Body of pancreas (tissue), 4 donors: ENCODE data around the gene NPTX1. TPM values are rescaled to one million over a fixed set of nuclear protein-coding genes. Genes with fewer than 3 reads are reported as not detected.
A peak's percentile ranks its signal among the peaks of the same experiment; 100 is the strongest.

Source experiments
- ATAC-seq: fragments of 150-250 bp; one replicate; pipeline ENCODE4 v1.9.1; 2016
- DNase-seq, 4 donors: peaks; one replicate each; pipeline ENCODE4 v3.0.0-alpha.2; 2019
- H3K27ac ChIP-seq, 4 donors: fragments of 200-600 bp; sonication (generic); 1 replicate in 3 of 4; 2 replicates in 1 of 4; pipeline versions ENCODE4 v1.5.1 to v1.6.1; 2016 to 2019; ENCODE audit warnings: mild to moderate bottlenecking in 1 of 4, mixed read lengths in 1 of 4, moderate library complexity in 1 of 4
- H3K27me3 ChIP-seq, 2 donors: fragments of 200-600 bp; sonication (generic); one replicate each; pipeline ENCODE4 v1.6.0; 2016; ENCODE audit warnings: mild to moderate bottlenecking in 1 of 2
- H3K36me3 ChIP-seq, 2 donors: fragments of 200-600 bp; sonication (generic); replicated peaks in 1 of 2; 2 replicates each; pipeline ENCODE4 v1.5.1; 2016; ENCODE audit warnings: low read depth in 2 of 2; ENCODE audit not compliant: insufficient read depth in 1 of 2
- H3K4me1 ChIP-seq: fragments of 200-600 bp; sonication (generic); one replicate; pipeline ENCODE4 v1.6.0; 2016
- H3K4me3 ChIP-seq, 2 donors: fragments of 200-600 bp; sonication (generic); 1 replicate in 1 of 2; 2 replicates in 1 of 2; pipeline ENCODE4 v1.5.1; 2016 to 2019
- H3K9me3 ChIP-seq, 3 donors: fragments of 200-600 bp; sonication (generic); 1 replicate in 2 of 3; 2 replicates in 1 of 3; pipeline ENCODE4 v1.5.1; 2016
- CTCF ChIP-seq, 7 experiments: fragments of 450-650 bp in 4 of 7; fragments of 200-600 bp in 3 of 7; sonication (generic) in 3 of 7; IDR thresholded peaks; one replicate each; pipeline ENCODE4 v1.5.1; 2016 to 2019; ENCODE audit warnings: antibody characterized with exemption in 7 of 7
- POLR2A ChIP-seq, 3 donors: fragments of 450-650 bp; IDR thresholded peaks; one replicate each; pipeline ENCODE4 v1.6.1; 2016; ENCODE audit warnings: antibody characterized with exemption in 3 of 3, mild to moderate bottlenecking in 2 of 3
- WGBS, 2 donors: methylation state at CpG; one replicate each; pipeline ENCODE4 v1.1.5; 2017; 5-methylcytosine and 5-hydroxymethylcytosine counted together
- intact Hi-C: fragments of 100-400 bp; cut with DNase I; formaldehyde crosslinking; loops from one replicate; pipeline ENCODE4 v1.15.1; 2023
- total RNA-seq, 2 donors: library from RNA; depleted of rRNA; stranded (reverse); fragments of >200 nt; gene quantifications; one replicate each; pipeline ENCODE4 v1.1.0, GENCODE V29; 2016

NPTX1 gene
- total RNA-seq, 2 donors from 2014 or later: 0.26 TPM; not detected in 1

GRCh38 chr17:80478487-80479245 lies 2.3 kb upstream of the NPTX1 start:
- no peak for DNase-seq
- Histone ChIP-seq H3K9me3 (no peaks in the 10 kb centered on the region), H3K4me3 (no peak overlapping the region), H3K27me3 (peaks cover 0 to 52% of the 10 kb centered on the region in 2 donors), H3K27ac (no peak overlapping the region), H3K36me3 (no peaks in the 10 kb centered on the region), H3K4me1 (peaks cover 43% of the 10 kb centered on the region)
- 14 to 20% methylated on average over 18 to 36 of the region's 51 CpGs for WGBS, 2 donors
- intact Hi-C loops: no loop called here
- ATAC-seq: no peak
- TF ChIP-seq POLR2A (IDR thresholded peaks at IDR 0.05): no peak
- TF ChIP-seq CTCF (IDR thresholded peaks at IDR 0.05): no peak

GRCh38 chr17:80477647-80478478 lies 1.5 kb upstream of the NPTX1 start:
- H3K9me3 ChIP-seq: no peaks in the 10 kb centered on the region
- DNase-seq (peak in 1 of 4 donors; percentile 35), ATAC-seq (peak; percentile 33)
- H3K4me3 ChIP-seq: no peak overlapping the region
- peaks cover 43% of the 10 kb centered on the region for H3K4me1 ChIP-seq
- no peaks in the 10 kb centered on the region for H3K36me3 ChIP-seq
- intact Hi-C loops: no loop called here
- no peak for TF ChIP-seq POLR2A (IDR thresholded peaks at IDR 0.05)
- peak in 2 of 7 experiments; percentile 11 to 30 for TF ChIP-seq CTCF (IDR thresholded peaks at IDR 0.05)
- H3K27ac ChIP-seq: no peak overlapping the region
- H3K27me3 ChIP-seq: peaks cover 0 to 52% of the 10 kb centered on the region in 2 donors
- WGBS, 2 donors: 2 to 4% methylated on average over 25 to 82 of the region's 103 CpGs

GRCh38 chr17:80476877-80477646 lies 655 bp upstream of the NPTX1 start:
- 1% methylated on average over 83 of the region's 84 CpGs; no CpG with 5 or more reads in 1 of the 2 donors for whole genome bisulfite sequencing, 2 donors
- H3K4me3 ChIP-seq: no peak overlapping the region
- TF ChIP-seq POLR2A (IDR thresholded peaks at IDR 0.05) (no peak), CTCF (IDR thresholded peaks at IDR 0.05) (no peak)
- no peaks in the 10 kb centered on the region for H3K36me3 ChIP-seq
- ATAC-seq: no peak
- peaks cover 0 to 52% of the 10 kb centered on the region in 2 donors for H3K27me3 ChIP-seq
- intact Hi-C loops: no loop called here
- no peaks in the 10 kb centered on the region for H3K9me3 ChIP-seq
- H3K4me1 ChIP-seq: peaks cover 43% of the 10 kb centered on the region
- H3K27ac ChIP-seq: no peak overlapping the region
- DNase-seq: no peak

GRCh38 chr17:80474961-80475909 lies 1.2 kb downstream of the NPTX1 start:
- peaks cover 43% of the 10 kb centered on the region for H3K4me1 ChIP-seq
- ATAC-seq (peak; percentile 15), DNase-seq (no peak)
- intact Hi-C loops: no loop called here
- TF ChIP-seq CTCF (IDR thresholded peaks at IDR 0.05) (no peak), POLR2A (IDR thresholded peaks at IDR 0.05) (no peak)
- peaks cover 0 to 52% of the 10 kb centered on the region in 2 donors for H3K27me3 ChIP-seq
- no peak overlapping the region for H3K4me3 ChIP-seq
- H3K9me3 ChIP-seq: no peaks in the 10 kb centered on the region
- H3K36me3 ChIP-seq: no peaks in the 10 kb centered on the region
- no peak overlapping the region for H3K27ac ChIP-seq
- 4 to 7% methylated on average over 26 to 54 of the region's 55 CpGs for WGBS, 2 donors
